Metanephros (tissue), 2 donors: ENCODE measurements around the gene BCKDHA. TPM values are rescaled to one million over a fixed set of nuclear protein-coding genes. Genes with fewer than 3 reads are reported as not detected.

ENCODE experiments used
- small RNA-seq: library from RNA; depleted of rRNA; stranded (forward); fragments of <200 nt; gene quantifications from one replicate; pipeline ENCODE3, GENCODE V24; 2014; ENCODE audit warnings: low replicate concordance
- total RNA-seq: library from RNA; depleted of rRNA; stranded (reverse); fragments of >200 nt; gene quantifications from one replicate; pipeline ENCODE4 v1.2.3, GENCODE V29; 2014

BCKDHA gene
- 74.7 TPM for total RNA-seq

DNA sequence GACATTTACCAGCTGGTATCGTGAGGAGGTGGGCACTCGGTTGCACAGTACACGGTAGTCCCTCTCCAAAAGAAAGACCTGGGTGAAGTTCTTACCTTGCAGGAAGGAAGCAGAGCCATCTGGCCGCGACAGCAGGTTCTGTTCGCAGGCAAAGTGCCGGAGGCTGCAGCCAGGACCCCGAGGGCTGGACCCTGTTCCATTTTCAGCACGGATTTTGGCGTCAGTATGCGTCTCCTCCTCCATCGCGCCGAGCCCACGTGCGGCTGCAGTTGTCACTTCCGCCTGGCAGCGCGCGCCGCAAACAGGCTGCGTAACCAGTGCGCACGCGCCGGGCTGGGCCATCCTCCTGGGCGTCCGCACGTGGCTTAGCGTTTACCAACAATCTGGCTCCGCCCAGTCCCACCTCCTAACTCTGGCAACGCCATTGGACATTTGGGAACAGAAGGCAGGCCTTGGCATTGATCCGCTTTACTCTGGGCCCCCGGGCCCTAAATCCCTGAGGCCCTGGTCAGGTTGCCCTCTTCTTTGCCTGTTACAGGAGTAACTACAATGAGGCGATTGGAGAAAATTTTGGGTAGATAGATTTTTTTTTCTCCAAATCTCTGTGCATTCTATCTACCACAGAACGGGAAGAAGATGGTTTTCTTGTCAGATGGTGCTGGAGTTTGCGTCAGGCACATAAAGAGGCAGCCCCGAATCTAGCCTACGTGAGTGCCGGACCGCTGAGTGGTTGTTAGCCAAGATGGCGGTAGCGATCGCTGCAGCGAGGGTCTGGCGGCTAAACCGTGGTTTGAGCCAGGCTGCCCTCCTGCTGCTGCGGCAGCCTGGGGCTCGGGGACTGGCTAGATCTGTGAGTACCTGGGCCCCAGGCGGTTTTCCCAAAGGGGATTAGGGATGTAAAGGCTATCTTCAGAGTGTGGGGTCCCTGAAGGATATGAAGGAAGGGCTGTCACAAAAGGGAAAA, at the start of gene BCKDHA, which contains the start of gene EXOSC5:
BCKDHA (plus strand) TSS at position 733 of the 964 bp plus-strand sequence; CDS start at position 743, 10 bp downstream.
EXOSC5 (minus strand) TSS at position 274 of the 964 bp plus-strand sequence; CDS start at position 243, 31 bp downstream.

GRCh38 chr19:41353466-41354342, 43.9 kb upstream of the BCKDHA start, which contains the start of gene TGFB1:
TSS of gene TGFB1 (minus strand) at chr19:41353922. CDS start at chr19:41353044, 878 bp downstream.

GRCh38 chr19:41363753-41364523, 33.7 kb upstream of the BCKDHA start, which contains the start of gene B9D2:
TSS of gene B9D2 (minus strand) at chr19:41364149. CDS start at chr19:41363519, 630 bp downstream.

GRCh38 chr19:41376241-41376997, 21.2 kb upstream of the BCKDHA start, which contains the start of gene TMEM91:
TSS of gene TMEM91 (plus strand) at chr19:41376533. CDS start at chr19:41378310, 1,777 bp downstream.

GRCh38 chr19:41426952-41427646, 29.5 kb downstream of the BCKDHA start, which contains the start of gene B3GNT8:
TSS of gene B3GNT8 (minus strand) at chr19:41427374. CDS start at chr19:41426778, 596 bp downstream.

DNA sequence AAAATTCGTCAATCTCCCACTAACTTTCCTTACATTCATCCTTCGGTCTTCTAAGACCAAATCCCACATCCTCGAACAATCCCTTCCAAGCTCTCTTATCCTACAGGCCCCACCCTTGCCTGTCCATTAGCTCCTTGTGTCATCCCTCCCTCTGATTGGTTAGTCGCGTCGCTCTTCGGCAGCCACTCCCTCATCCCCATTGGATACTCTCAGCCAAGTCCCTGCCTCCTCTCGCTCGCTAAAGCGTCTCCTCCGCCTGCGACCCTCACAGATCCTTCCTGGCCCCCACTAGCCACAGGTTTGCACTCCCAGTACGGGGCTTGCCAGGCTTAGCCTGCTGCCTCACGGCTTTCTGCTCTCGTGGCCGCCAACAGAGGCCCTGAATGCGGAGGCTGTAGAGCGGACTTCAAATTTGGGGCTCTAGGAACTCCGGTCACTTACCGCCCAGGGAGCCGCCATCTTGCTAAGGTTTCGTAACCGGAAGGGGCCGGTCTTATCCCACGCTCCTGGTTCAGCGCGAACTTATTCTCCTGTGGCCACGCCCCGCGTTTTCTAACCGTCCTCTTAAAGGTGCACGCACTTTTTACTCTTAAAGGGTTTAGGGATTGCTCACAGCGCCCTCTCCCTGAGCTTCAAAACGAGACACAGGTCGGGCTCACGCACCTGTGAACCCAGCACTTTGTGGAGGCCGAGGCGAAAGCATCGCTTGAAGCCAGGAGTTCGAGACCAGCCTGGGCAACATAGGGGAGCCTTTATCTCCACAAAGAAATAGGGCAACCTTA, 42.0 kb downstream of the BCKDHA start, which contains the start of gene DMAC2:
DMAC2 (minus strand) TSS at position 472 of the 782 bp plus-strand sequence; CDS start at position 459, 13 bp downstream.

DNA sequence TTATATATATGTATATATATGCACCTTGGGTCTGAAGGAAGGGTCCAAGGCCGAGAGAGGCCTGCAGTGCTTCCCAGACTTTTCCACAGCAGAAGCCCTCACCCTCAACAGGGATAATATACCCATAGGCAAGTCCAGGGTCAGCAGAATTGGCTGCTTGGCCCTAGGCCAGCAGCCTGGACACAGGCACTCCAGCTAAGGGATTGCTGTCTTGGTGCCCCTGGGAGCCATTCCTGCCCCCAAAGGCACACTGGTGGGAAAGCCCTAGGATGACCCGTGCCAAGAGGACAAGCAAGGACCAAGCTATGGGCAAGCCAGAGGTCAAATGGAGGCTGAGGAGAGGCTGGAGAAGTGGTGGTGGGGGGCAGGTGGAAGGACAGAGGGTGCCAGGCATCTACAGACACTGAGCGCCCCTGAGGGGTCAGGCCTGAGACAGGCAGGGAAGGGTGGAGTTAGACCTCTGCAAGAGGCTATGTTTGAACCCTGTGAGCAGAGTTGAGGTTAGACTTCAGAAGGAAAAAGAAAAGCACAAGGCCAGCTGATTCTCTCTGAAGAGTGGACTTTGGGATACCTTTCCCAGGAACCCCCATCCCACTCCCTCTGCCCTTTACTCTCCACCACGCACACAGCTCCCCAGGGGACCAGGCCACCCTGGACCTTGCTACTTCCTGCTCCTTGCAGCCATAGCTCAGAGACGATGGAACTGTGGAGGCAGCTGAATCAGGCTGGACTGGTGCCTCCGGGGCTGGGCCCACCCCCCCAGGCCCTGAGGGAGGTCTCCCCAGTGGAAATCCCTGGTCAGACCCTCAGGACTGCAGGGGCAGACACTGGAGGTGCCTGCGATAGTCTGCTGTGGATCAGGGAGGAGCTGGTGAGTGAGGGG, 45.1 kb downstream of the BCKDHA start, which contains the start of gene ERICH4:
ERICH4 (plus strand) TSS at position 684 of the 883 bp plus-strand sequence; CDS start at position 698, 14 bp downstream.

Small RNA genes within 50 kb of the gene (small RNA-seq; reads per million reads assigned to genes)
- not detected for gene RF00017

Other genes starting within 250 kb of the BCKDHA start
- 1.3 TPM for gene CYP2S1, start 204.6 kb upstream of the BCKDHA start, total RNA-seq
- 48.8 TPM for gene AXL, start 178.6 kb upstream of the BCKDHA start, total RNA-seq
- 152 TPM for gene HNRNPUL1, start 133.4 kb upstream of the BCKDHA start, total RNA-seq
- gene CCDC97, start 87.6 kb upstream of the BCKDHA start, total RNA-seq = 21.4 TPM
- 23.9 TPM for gene TGFB1, start 43.9 kb upstream of the BCKDHA start, total RNA-seq
- gene B9D2, start 33.7 kb upstream of the BCKDHA start, total RNA-seq = 6.9 TPM
- gene TMEM91, start 21.3 kb upstream of the BCKDHA start, total RNA-seq = 15.5 TPM
- gene EXOSC5, start 459 bp upstream of the BCKDHA start, total RNA-seq = 14.5 TPM
- gene B3GNT8, start 29.6 kb downstream of the BCKDHA start, total RNA-seq = 8.0 TPM
- gene DMAC2, start 42.1 kb downstream of the BCKDHA start, total RNA-seq = 30.4 TPM
- 0.64 TPM for gene ERICH4, start 45.3 kb downstream of the BCKDHA start, total RNA-seq
- gene CEACAM21, start 178.3 kb downstream of the BCKDHA start, total RNA-seq = 3.5 TPM
- 2.2 TPM for gene CEACAM4, start 229.3 kb downstream of the BCKDHA start, total RNA-seq